ENCODE measurements around the gene SLC35D2.

Gene SLC35D2

DNA sequence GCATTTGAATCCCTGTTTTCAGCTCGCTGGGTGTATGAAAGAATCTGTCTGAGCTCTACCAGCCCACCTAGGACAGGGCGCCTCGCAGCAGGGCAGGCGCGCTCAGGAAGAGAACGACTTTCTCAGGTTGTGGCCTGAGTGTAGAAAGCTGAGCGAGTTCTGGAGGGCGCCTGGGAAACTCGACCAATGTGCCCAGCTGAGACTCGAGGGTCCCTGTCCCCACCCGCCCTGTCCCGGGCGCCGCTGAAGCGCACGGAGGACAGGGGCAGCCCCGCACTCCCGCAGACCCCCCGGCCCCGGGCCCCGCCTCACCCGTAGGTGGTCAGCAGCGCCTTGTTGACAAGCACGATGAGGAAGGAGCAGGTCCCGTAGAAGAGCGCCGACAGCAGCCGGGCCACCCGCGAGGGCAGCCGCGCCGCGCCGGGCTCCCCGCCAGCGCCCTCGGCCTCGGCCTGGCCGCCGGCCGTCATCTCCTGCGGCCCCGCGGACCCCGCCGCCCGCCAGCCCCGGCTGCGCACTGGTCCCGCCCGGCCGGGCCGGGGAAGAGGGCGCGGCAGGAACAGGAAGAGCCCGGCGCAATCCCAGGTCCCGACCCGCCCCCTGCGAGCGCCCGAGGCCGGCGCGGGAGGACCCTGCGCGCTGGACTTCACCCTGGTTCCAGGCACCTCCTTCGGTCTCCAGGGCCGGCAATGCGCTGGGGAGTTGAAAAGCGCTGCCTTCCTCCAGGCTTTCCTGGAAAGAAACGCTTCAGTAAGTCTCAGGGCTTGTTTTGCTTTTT, at the start of gene SLC35D2:
SLC35D2 (minus strand) TSS at position 547 of the 778 bp plus-strand sequence; CDS start at position 470, 77 bp downstream.
- no peak for DNase-seq (ENCODE audit: low read depth)

DNA sequence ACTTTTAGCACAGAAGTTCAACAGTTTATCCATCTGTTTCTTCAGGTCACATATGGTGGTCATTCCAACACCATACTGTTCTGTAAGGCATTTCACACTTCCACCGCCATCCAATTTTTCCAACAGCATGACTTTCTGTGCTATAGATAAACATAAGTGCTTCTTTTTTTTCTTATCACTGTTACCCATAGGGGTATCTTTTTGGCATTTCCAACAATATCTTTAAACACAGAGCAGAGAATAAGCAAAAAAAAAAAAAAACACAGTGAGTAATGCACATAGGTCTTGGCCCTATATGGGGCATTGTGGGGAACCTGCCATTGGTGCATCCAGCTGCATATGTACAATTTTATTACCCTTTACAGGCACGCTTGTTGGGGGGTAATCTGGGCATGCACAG, 46.9 kb upstream of the SLC35D2 start:
- DNase-seq (ENCODE audit: low read depth), result no peak

DNA sequence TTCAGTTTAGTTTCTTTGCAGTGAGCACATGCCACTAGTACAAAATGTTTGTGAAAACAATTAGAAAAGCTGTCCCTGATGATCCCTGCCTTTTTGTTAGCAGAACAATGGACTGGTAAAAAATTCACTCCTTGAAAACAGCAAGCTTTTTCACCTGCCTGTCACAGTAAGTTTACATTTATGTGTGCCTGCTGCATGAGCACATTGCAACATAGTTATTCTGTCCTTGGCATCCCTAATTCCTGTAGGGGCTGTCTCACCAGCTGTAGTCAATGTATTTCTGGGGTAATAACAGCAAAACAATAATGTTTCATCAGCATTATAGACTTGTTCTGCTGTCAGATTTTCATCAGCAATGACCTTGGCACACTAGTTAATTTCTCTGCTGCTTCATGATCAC, 46.2 kb upstream of the SLC35D2 start:
- DNase-seq (ENCODE audit: low read depth), result no peak

DNA sequence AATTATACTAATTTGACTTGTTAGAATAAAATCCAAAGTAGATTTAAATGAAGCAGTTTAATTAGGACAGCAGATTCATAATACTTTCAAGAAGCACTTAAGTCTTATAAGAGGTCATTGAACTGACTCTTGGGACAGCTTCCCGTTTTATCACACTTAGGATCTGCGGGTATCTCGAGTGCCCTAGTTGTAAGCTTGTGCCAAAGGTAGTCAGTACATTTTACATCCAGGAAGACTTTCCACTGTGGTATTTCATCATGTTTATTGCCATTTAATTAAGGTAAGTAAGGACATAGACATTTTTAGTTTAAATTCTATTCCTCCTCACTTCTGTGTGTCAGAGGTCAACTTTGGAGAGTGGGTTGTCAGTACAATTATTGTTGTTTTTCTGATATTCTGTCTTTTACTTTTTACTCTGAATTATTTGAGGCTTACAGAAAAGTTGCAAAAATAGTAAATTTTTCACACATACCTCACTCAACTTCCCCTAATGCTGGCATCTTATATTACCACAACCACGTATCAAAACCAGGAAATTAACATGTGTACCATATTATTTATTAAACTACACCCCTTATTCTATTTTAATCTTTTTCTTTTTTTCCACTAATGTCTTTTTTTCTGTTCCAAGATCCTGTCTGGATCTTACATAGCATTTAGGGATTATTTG, 42.1 kb upstream of the SLC35D2 start:
- DNase-seq (ENCODE audit: low read depth), result no peak

DNA sequence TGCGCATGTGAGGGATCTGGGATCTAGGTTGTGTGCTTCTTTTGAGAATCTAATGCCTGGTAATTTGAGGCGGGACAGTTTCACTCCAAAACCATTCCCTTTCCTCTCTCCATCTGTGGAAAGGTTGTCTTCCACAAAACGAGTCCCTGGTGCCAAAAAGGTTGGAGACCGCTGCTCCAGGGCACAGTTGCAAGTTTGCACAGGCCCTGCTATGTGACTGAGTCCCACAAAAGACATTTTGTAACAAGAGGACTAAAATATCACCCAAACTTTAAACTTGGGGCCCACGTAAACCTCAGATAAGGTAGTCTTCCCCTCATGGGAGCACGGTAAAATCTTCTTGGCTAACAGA, 40.5 kb upstream of the SLC35D2 start:
- no peak for DNase-seq (ENCODE audit: low read depth)

DNA sequence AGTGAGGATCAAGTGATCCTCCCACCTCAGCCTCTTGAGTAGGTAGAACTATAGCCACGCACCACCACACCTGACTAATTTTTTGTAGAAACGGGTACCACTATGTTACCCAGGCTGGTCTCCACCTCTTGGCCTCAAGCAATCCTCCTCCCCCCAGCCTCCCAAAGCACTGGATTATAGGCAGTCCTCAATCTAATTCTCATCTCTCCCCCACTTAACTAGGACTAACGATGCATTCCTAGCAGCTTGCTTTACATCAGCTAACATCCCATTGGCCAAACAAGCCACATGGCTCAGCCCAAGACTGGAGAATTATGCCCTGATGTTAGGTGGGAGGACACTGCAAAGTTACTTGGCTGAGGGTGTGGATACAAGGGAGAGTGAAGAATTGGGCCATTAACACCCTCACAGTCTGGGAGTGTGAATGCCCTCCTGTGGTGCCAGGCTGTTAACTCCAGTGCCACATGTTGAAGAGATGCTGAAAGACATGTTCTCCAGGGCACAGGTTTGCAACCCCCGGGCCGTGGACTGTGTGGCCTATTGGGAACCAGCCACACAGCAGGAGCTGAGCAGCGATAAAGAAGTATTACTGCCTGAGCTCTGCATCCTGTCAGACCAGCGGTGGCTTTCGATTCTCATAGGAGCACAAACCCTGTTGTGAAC, 39.9 kb upstream of the SLC35D2 start:
- no peak for DNase-seq (ENCODE audit: low read depth)

DNA sequence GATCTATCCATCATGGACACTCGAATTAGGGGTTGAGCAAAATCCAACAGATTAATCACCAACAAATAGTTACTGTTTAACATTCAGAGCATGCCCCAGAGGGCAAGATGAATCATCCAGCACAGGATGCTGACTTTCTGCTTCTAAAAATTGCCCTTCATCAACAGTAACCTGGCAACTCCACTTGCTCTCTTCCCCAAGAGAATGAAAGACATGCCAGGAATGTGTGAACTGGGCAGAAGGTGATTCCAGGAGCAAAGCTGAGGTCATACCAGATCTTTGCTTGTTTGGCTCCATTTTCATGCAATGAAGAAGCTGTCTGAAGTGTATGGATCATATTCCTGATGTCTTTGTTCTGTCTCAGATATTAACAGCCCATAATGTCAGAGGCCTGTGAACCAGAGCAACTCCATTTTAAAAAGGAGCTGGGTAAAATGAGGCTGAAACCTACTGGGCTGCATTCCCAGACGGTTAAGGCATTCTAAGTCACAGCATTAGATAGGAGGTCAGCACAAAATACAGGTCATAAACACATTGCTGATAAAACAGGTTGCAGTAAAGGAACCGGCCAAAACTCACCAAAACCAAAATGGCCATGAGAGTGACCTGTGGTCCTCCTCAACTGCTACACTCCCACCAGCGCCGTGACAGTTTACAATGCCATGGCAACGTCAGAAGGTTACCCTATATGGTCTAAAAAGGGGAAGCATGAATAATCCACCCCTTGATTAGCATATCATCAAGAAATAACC, 37.1 kb upstream of the SLC35D2 start:
- peak; percentile 98 for DNase-seq (ENCODE audit: low read depth)

DNA sequence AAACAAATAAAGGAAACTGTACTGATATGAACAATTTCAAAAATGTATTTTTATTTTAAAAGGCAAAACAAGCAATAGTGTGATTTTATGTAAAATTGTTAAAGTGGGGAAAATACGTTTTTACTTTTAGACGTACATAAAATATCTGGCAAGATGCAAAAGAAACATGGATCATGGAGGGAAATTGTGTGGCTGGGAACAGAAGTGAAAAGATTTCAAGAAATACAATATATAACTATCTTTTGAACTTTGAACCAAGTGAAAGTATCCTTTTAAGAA, 36.1 kb upstream of the SLC35D2 start:
- no peak for DNase-seq (ENCODE audit: low read depth)

DNA sequence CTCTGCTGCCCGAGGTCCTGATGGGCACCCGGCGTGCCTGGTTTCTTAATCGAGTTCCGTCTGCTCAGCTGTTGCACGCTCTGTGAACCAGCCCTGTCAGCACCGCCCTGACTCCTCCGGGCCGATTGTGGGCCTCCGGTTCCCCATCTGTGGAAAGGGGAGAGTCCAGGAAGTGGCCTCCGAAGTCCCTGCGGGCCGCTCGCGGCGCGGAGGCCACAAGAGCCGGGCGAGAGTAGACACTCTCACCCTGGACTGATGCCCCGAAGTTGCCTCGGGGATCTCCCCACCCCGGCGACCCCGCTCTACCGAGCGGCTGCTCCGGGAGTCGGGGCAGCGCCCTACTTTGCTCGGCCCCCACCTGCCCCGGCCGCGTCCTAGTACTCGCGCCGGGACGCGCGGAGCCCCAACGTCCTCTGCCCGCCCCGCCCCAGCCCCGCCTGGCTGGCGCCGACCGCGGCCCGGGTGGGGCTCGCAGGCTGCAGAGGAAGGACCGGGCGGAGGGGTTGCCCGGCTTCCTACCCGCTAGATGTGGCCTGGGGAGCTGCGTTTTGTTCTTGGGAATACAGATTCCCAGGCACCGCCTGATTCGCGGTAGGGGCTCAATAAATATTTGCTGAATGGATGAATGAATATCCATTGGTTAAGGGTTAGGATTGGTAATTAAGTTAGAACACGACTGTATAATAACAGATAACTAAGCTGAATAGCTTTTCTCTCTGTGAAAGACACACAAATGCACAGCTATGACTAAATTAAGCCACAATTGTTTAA, 35.6 kb upstream of the SLC35D2 start:
- peak; percentile 58 for DNase-seq (ENCODE audit: low read depth)

DNA sequence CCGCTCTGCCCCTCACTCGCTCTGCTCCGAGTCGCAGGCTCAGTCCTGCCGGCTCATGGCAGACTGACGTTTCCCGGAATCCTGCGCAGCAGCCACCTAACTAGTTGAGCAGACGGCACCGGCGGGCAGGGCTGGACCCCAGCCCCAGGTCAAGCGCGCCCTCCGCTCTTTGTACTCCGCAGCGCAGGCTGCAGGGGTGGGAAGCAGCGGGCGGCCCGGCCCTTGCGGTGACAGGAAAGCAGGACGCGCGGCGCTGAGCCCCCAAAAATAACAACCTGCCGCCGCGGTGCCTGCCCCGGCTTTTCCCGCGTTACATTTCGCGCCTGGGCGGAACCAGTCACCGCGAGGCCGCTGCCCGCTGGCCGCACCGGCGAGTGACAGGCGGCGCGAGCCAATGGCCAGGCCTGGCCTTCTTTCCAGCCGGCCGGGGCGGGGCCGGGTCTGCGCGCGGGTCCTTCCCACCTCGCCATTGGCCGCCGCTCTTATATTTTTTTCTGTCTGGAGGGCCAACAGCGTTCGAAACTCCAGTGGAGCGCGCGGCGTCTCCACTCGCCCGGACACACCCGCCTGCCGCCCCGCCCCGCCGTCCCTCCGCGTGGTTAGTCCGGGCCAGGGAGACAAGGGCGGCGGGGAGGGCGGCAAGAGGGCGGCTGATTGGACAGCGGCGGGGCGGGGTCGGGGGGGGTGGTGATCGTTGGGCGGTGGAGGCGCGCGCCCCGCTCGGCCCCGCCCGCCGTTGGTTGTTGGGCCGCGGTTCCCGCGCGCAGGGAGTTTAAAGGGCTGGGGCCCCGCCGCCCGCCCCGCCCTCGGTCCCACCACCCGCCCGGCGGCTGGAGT, 34.8 kb upstream of the SLC35D2 start, which contains the start of gene ZNF367:
ZNF367 (minus strand) TSS at position 288 of the 837 bp plus-strand sequence. CDS start 338 bp downstream, outside the sequence.
- peak; percentile 78 for DNase-seq (ENCODE audit: low read depth)

DNA sequence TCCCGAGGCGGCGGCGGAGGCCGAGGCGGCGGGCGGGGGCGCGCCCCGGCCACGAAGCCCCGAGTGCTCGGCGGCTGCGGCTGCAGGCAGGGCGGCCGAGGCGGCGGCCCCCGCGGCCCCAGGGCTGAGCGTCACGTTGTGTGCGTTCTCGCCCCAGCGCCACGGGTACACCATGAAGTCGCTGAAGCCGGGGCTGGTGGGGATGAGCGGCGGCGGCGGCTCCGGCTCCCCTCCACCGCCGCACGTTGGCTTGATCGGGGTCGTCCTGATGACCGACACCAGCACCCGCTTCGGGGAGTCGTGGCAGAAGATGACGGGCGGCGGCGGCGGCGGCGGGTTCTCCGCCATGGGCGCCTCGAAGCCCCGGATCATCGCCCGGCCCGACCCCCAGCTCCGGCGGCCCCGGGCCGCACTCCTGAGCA, 34.2 kb upstream of the SLC35D2 start:
- no peak for DNase-seq (ENCODE audit: low read depth)

DNA sequence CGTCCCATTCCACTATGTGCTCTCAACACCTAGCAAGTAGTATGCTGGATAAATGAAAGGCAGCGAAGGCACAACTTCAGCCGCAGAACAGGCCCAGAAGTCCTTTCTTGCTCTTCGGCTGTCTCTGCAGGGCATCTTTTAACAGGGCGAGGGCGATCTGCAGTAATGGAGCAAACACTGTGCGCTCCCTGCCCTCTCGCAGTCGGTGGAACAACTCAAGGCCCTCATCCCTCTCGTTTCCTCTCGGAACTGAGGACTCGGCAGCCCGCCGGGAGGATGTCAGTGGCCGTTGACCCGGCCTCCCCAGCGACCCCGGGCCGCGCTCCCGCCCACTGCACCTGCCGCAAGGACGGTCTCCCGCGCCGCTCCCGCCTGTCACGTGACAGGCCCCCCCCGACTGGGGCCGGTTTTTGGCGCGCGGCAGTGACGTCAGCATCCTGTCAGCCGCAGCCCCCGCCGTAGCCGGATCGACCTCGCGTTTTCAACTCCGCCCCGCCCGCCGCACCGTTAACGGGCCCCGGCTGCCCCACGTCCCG, 33.6 kb upstream of the SLC35D2 start:
- DNase-seq (ENCODE audit: low read depth), result peak; percentile 37

DNA sequence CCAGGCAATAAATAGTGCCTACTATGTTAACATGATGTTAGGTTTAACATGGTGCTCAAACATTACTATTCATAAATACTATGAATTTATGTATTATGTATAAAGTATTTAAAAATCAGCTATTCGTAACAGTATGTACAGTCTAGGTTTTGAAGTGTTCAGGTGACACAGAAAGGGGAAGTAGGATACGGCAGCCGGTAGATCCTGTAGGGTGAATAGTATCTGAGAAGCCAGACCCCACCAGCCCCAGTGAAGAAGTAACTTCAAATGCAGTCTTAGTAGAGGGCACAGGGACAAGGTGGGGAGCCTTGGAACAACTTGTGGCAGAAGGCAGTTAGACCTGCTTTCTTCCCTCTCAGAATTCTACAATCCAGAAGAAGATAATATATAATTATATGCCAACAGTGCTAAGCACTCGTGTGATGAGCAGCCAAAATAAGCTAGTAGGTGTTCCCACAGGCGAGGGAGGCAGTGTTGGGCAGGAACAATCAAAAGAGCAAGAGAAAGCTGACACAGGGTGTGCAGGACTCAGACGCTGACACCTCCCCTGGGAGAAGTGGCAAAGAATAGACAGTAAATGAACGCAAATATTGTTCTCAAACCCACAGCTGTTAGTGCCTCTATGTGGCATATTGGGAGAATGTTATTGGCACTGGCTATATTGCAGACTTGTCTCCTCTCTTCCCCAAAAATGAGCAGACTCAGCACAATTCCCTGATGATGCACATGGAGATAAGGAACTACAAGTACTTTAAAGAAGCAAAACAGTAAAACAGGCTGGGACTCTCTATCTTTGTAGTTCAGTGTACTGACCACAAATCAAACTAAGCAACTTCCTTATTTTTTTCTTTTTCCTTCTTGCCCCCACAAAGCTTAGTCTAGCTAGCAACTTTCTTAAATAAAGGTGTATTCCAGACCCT, 30.1 kb upstream of the SLC35D2 start:
- no peak for DNase-seq (ENCODE audit: low read depth)

DNA sequence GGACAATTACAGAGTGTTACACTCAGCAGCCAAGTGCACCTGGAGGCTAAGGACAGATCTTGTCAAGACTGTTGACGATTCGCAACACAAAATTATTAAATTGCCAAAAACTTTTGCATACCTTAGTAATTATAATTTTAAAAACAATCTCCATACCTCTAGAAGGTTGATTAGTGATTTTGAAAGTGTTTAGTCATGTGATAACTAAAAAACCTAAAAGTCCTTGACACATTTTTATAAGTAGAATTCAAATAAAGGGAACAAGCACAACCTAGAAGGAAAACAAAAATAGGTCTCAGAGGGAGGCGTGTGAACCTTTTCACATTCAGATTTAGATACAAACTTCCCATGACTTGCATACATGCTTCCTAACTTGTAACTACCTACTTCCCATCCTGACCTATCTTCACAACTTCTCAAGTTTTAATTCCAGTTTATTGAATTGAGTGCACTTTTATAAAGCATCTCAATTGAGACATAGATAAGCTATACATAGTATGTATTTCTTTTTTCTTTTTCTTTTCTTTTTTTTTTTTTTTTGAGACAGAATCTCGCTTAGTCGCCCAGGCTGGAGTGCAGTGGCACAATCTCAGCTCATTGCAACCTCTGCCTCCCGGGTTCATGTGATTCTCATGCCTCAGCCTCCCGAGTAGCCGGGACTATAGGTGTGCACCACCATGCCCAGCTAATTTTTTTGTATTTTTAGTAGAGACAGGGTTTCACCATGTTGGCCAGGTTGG, 28.8 kb upstream of the SLC35D2 start:
- DNase-seq (ENCODE audit: low read depth), result no peak

DNA sequence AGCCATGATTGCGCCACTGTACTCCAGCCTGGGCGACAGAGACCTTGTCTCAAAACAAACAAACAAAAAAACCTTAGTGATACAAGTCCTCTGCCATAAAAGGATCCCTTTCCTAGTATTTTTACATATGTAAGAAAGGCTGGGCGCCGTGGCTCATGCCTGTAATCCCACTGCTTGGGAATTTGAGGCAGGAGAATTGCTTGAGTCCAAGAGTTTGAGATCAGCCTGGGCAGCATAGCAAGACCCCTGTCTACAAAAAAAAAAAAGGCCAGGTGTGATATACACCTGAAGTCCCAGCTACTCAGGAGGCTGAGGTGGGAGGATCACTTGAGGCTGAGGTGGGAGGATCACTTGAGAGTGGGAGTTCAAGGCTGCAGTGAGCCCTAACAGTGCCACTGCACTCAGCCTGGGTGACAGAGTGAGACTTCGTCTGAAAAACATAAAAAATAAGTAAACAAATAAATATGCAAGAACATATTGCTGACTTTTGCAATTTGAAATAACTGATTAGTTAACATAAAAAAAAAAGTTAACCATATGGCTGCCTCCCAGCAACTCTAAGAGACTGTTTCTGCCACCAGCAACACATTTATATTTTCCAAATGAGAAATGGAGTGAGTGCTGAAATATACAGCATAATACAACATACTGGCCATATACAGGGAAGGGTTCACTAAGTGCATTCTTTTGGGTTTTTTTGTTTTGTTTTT, 27.8 kb upstream of the SLC35D2 start:
- no peak for DNase-seq (ENCODE audit: low read depth)

DNA sequence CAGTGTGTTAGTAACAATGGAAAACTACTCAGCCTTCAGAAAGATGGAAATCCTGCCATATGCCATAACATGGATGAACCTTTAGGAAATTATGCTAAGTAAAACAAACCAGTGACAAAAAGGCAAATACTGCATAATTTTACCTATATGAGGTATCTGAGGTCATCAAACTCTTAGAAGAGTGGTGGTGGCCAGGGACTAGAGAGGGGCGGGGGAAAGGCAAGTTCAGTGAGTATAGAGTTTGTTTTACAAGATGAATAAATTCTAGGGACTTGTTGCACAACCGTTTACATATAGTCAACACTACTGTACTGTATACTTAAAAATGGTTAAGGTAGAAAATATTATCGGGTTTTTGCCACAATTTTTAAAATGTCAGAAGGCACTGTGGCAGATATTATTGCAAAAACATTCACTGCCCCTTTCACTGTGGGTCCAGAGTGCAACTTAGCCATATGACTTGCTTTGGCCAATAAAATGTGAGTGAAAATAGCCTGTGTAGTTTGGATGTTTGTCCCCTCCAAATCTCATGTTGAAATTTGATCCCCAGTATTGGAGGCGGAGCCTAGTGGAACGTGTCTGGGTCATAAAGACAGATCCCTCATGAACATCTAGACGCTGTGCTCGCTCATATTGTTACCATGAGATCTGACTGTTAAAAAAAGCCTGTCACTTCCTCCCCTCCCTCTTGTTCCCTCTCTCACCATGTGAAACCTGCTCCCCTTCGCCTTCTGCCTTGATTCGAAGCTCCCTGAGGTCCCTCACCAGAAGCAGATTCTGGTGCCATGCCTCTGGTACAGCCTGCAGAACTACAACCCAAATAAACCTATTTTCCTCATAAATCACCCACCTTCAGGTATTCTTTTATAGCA, 25.1 kb upstream of the SLC35D2 start:
- DNase-seq (ENCODE audit: low read depth), result no peak
